ENCODE results near the gene OR52N4. TPM values are rescaled to one million over a fixed set of nuclear protein-coding genes. Genes with fewer than 3 reads are reported as not detected.

The OR52N4 gene
- total and polyA plus RNA-seq, 2 experiments from 2014 or later, result not detected

DNA sequence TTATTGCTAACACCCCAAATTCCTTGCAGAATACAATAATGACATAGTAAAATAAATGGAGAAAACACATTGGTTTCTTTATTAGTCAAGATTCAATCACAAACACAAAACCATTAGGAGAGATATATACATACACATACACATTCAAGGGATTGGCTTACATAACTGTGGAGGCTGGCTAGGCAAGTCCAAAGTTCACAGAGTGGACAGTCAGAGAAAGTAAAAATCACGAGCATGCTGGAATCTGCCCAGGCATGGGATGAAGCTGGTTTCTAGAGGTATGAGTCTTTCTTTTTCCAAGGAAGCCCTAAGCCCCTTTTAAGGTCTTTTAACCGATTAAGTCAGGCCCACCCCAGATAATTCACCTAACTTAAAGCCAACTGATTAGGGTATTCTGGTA is 31.4 kb upstream of the OR52N4 start:
- Histone ChIP-seq H3K36me3 (ENCODE audit: insufficient read depth) (no peaks in the 10 kb centered on the region), H3K4me1 (ENCODE audit: insufficient read depth) (no peaks in the 10 kb centered on the region), H3K79me2 (replicated peaks; ENCODE audit: insufficient read depth) (no peaks in the 10 kb centered on the region), H3K9me2 (ENCODE audit: insufficient read depth) (peaks cover 7% of the 10 kb centered on the region; the same call in 1 of the 2 replicates), H2AFZ (no peak overlapping the region), H3K4me2 (no peak overlapping the region), H3K27me3 (ENCODE audit: insufficient read depth) (no peaks in the 10 kb centered on the region), H3K4me3 (no peak overlapping the region), H3F3A (replicated peaks; ENCODE audit: low read depth) (no peaks in the 10 kb centered on the region), H4K20me1 (replicated peaks; ENCODE audit: insufficient read depth) (no peaks in the 10 kb centered on the region), H3K27ac (ENCODE audit: low read depth) (no peak overlapping the region)
- Mint-ChIP-seq H3K27me3 (ENCODE audit: insufficient read depth, low read depth, poor library complexity) (peaks cover 5% of the 10 kb centered on the region), H3K4me3 (no peak overlapping the region), H3K27ac (no peak overlapping the region), H3K36me3 (ENCODE audit: low read depth) (no peaks in the 10 kb centered on the region), H3K4me1 (no peaks in the 10 kb centered on the region; the same call in 2 of the 3 replicates), H3K9me3 (no peaks in the 10 kb centered on the region; the same call in 2 of the 3 replicates)
- TF ChIP-seq ZNF114 (CRISPR knock-in tag; IDR thresholded peaks at IDR 0.05) (no peak), CTCF (conservative IDR thresholded peaks at IDR 0.05; ENCODE audit: low read depth in 2 of 2) (no peak), POLR2AphosphoS5 (IDR thresholded peaks at IDR 0.05; ENCODE audit: low read depth) (no peak), JUNB (IDR thresholded peaks at IDR 0.05; ENCODE audit: unreplicated experiment) (no peak), CREB1 (CRISPR knock-in tag; IDR thresholded peaks at IDR 0.05; ENCODE audit: low read depth) (no peak), REST (IDR thresholded peaks at IDR 0.05; ENCODE audit: unreplicated experiment) (no peak), STAT1 (IDR thresholded peaks at IDR 0.05; ENCODE audit: unreplicated experiment) (no peak), NANOG (IDR thresholded peaks at IDR 0.05; ENCODE audit: borderline replicate concordance) (no peak), ZNF331 (CRISPR knock-in tag; IDR thresholded peaks at IDR 0.05; ENCODE audit: low read depth) (no peak), EZH2 (IDR thresholded peaks at IDR 0.05; ENCODE audit: low read depth, unreplicated experiment) (no peak), EZH2phosphoT487 (IDR thresholded peaks at IDR 0.05; ENCODE audit: unreplicated experiment) (no peak)
- TF ChIP-seq, protein P1, sequence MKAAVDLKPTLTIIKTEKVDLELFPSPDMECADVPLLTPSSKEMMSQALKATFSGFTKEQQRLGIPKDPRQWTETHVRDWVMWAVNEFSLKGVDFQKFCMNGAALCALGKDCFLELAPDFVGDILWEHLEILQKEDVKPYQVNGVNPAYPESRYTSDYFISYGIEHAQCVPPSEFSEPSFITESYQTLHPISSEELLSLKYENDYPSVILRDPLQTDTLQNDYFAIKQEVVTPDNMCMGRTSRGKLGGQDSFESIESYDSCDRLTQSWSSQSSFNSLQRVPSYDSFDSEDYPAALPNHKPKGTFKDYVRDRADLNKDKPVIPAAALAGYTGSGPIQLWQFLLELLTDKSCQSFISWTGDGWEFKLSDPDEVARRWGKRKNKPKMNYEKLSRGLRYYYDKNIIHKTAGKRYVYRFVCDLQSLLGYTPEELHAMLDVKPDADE (IDR thresholded peaks at IDR 0.05), result no peak
- TF ChIP-seq, protein P2, sequence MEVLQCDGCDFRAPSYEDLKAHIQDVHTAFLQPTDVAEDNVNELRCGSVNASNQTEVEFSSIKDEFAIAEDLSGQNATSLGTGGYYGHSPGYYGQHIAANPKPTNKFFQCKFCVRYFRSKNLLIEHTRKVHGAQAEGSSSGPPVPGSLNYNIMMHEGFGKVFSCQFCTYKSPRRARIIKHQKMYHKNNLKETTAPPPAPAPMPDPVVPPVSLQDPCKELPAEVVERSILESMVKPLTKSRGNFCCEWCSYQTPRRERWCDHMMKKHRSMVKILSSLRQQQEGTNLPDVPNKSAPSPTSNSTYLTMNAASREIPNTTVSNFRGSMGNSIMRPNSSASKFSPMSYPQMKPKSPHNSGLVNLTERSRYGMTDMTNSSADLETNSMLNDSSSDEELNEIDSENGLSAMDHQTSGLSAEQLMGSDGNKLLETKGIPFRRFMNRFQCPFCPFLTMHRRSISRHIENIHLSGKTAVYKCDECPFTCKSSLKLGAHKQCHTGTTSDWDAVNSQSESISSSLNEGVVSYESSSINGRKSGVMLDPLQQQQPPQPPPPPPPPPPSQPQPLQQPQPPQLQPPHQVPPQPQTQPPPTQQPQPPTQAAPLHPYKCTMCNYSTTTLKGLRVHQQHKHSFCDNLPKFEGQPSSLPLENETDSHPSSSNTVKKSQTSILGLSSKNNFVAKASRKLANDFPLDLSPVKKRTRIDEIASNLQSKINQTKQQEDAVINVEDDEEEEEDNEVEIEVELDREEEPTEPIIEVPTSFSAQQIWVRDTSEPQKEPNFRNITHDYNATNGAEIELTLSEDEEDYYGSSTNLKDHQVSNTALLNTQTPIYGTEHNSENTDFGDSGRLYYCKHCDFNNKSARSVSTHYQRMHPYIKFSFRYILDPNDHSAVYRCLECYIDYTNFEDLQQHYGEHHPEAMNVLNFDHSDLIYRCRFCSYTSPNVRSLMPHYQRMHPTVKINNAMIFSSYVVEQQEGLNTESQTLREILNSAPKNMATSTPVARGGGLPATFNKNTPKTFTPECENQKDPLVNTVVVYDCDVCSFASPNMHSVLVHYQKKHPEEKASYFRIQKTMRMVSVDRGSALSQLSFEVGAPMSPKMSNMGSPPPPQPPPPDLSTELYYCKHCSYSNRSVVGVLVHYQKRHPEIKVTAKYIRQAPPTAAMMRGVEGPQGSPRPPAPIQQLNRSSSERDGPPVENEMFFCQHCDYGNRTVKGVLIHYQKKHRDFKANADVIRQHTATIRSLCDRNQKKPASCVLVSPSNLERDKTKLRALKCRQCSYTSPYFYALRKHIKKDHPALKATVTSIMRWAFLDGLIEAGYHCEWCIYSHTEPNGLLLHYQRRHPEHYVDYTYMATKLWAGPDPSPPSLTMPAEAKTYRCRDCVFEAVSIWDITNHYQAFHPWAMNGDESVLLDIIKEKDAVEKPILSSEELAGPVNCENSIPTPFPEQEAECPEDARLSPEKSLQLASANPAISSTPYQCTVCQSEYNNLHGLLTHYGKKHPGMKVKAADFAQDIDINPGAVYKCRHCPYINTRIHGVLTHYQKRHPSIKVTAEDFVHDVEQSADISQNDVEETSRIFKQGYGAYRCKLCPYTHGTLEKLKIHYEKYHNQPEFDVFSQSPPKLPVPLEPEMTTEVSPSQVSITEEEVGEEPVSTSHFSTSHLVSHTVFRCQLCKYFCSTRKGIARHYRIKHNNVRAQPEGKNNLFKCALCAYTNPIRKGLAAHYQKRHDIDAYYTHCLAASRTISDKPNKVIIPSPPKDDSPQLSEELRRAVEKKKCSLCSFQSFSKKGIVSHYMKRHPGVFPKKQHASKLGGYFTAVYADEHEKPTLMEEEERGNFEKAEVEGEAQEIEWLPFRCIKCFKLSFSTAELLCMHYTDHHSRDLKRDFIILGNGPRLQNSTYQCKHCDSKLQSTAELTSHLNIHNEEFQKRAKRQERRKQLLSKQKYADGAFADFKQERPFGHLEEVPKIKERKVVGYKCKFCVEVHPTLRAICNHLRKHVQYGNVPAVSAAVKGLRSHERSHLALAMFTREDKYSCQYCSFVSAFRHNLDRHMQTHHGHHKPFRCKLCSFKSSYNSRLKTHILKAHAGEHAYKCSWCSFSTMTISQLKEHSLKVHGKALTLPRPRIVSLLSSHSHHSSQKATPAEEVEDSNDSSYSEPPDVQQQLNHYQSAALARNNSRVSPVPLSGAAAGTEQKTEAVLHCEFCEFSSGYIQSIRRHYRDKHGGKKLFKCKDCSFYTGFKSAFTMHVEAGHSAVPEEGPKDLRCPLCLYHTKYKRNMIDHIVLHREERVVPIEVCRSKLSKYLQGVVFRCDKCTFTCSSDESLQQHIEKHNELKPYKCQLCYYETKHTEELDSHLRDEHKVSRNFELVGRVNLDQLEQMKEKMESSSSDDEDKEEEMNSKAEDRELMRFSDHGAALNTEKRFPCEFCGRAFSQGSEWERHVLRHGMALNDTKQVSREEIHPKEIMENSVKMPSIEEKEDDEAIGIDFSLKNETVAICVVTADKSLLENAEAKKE (CRISPR knock-in tag; IDR thresholded peaks at IDR 0.05), result no peak
- DNase-seq (ENCODE audit: low spot score), result no peak
- no peak for ATAC-seq

Measured in GM23338 (cell line).